GM12878 (cell line): Measurements from ENCODE around the gene CLNK. TPM values are rescaled to one million over a fixed set of nuclear protein-coding genes. Genes with fewer than 3 reads are reported as not detected.

Source experiments
- CEBPB ChIP-seq, 2 experiments: fragments of 150-350 bp in 1 of 2; IDR thresholded peaks; 2 replicates each; pipeline ENCODE4 v1.6.1; 2012 to 2014; ENCODE audit warnings: low read depth in 2 of 2, low read length in 2 of 2, borderline replicate concordance in 1 of 2, inconsistent platforms in 1 of 2
- CREM ChIP-seq: IDR thresholded peaks from 2 replicates; pipeline ENCODE4 v1.6.1; 2014; ENCODE audit warnings: antibody characterized with exemption, low read depth
- EED ChIP-seq: sonication (generic); IDR thresholded peaks from 2 replicates; pipeline ENCODE4 v1.6.1; 2016; ENCODE audit warnings: antibody characterized with exemption, low read depth
- FOXM1 ChIP-seq: IDR thresholded peaks from 2 replicates; pipeline ENCODE4 v1.6.1; 2012; ENCODE audit warnings: low read depth, mild to moderate bottlenecking, inconsistent platforms, low read length, moderate library complexity
- IKZF2 ChIP-seq, 2 experiments: fragments of 450-650 bp; IDR thresholded peaks; 2 replicates each; pipeline ENCODE4 v1.6.1; 2017; ENCODE audit warnings: mild to moderate bottlenecking in 2 of 2, moderate library complexity in 2 of 2
- MTA2 ChIP-seq: fragments of 450-650 bp; IDR thresholded peaks from 2 replicates; pipeline ENCODE4 v1.6.1; 2016; ENCODE audit warnings: low read depth, mild to moderate bottlenecking, moderate library complexity
- NBN ChIP-seq: fragments of 450-650 bp; IDR thresholded peaks from 2 replicates; pipeline ENCODE4 v1.6.1; 2016
- NFXL1 ChIP-seq: fragments of 450-650 bp; IDR thresholded peaks from 2 replicates; pipeline ENCODE4 v1.6.1; 2017; ENCODE audit warnings: antibody characterized with exemption, mild to moderate bottlenecking, borderline replicate concordance
- NRF1 ChIP-seq: conservative IDR thresholded peaks from 2 replicates; pipeline ENCODE4 v1.6.1; 2011; ENCODE audit warnings: mild to moderate bottlenecking, low read depth, low read length, improper control_type of control experiment
- PML ChIP-seq: IDR thresholded peaks from 2 replicates; pipeline ENCODE4 v1.6.1; 2012; ENCODE audit warnings: low read length, inconsistent platforms
- RAD21 ChIP-seq: IDR thresholded peaks from 2 replicates; pipeline ENCODE4 v1.6.1; 2011; ENCODE audit warnings: mild to moderate bottlenecking, low read depth, low read length, moderate library complexity; ENCODE audit not compliant: insufficient read depth
- RELA ChIP-seq: fragments of 450-650 bp; IDR thresholded peaks from 2 replicates; pipeline ENCODE4 v1.8.0; 2014; ENCODE audit warnings: borderline replicate concordance; ENCODE audit not compliant: partially characterized antibody
- SMAD5 ChIP-seq: IDR thresholded peaks from 2 replicates; pipeline ENCODE4 v1.6.1; 2016; ENCODE audit warnings: antibody characterized with exemption, low read depth
- SMARCA5 ChIP-seq: fragments of 450-650 bp; IDR thresholded peaks from 2 replicates; pipeline ENCODE4 v1.6.1; 2017; ENCODE audit warnings: mild to moderate bottlenecking
- SP1 ChIP-seq: IDR thresholded peaks from one replicate; pipeline ENCODE4 v1.6.1; 2011; ENCODE audit warnings: low read depth, low read length
- TAF1 ChIP-seq: IDR thresholded peaks from 2 replicates; pipeline ENCODE4 v1.6.1; 2011; ENCODE audit warnings: mild to moderate bottlenecking, low read depth, low read length, borderline replicate concordance
- TBL1XR1 ChIP-seq: IDR thresholded peaks from 2 replicates; pipeline ENCODE4 v1.6.1; 2012; ENCODE audit warnings: low read depth, low read length, improper control_type of control experiment
- TCF3 ChIP-seq: IDR thresholded peaks from 2 replicates; pipeline ENCODE4 v1.6.1; 2012; ENCODE audit warnings: low read depth, mild to moderate bottlenecking, low read length, borderline replicate concordance; ENCODE audit not compliant: insufficient read depth
- ZBED1 ChIP-seq: IDR thresholded peaks from 2 replicates; pipeline ENCODE4 v1.6.1; 2016; ENCODE audit warnings: borderline replicate concordance
- ZNF384 ChIP-seq: IDR thresholded peaks from 2 replicates; pipeline ENCODE4 v1.6.1; 2012; ENCODE audit warnings: low read depth, mild to moderate bottlenecking, low read length, improper control_type of control experiment, borderline replicate concordance
- polyA plus RNA-seq, 11 experiments: library from polyadenylated mRNA; depleted of rRNA in 4 of 11; unstranded in 6 of 11; stranded (reverse) in 5 of 11; fragments of >200 nt; fragmentation: Nextera tagmentation in 4 of 11; fragmentation: Illumina TruSeq in 1 of 11; extraction: Ambion mirVana in 4 of 11; extraction: Trizol in 1 of 11; gene quantifications; 1 replicate in 1 of 11; 2 replicates in 10 of 11; pipeline versions ENCODE4 v1.2.1 to v1.2.3, GENCODE V29; 2011 to 2016; ENCODE audit warnings: inconsistent platforms in 2 of 11, missing spikeins in 2 of 11, low read depth in 1 of 11
- total RNA-seq, 4 experiments: library from RNA; depleted of rRNA in 3 of 4; stranded (reverse); fragments of >200 nt in 3 of 4; fragmentation: Illumina TruSeq in 1 of 4; extraction: Trizol in 1 of 4; gene quantifications; 2 replicates each; pipeline versions ENCODE4 v1.2.1 to v1.2.3, GENCODE V29; 2013 to 2021
- TF ChIP-seq, protein P1 (sequence below): fragments of 450-650 bp; IDR thresholded peaks from 2 replicates; pipeline ENCODE4 v1.6.1; 2016; ENCODE audit warnings: mild to moderate bottlenecking
- TF ChIP-seq, protein P2 (sequence below): IDR thresholded peaks from 2 replicates; pipeline ENCODE4 v1.6.1; 2011; ENCODE audit warnings: borderline replicate concordance, low read depth, mild to moderate bottlenecking, moderate library complexity, low read length; ENCODE audit not compliant: insufficient read depth, poor library complexity, severe bottlenecking
- TF ChIP-seq, protein P3 (sequence below): fragments of 450-650 bp; IDR thresholded peaks from 2 replicates; pipeline ENCODE4 v1.6.1; 2017; ENCODE audit warnings: low read depth, mild to moderate bottlenecking, moderate library complexity
- TF ChIP-seq, protein P4 (sequence below): fragments of 450-650 bp; IDR thresholded peaks from 2 replicates; pipeline ENCODE4 v1.6.1; 2016; ENCODE audit warnings: mild to moderate bottlenecking
- TF ChIP-seq, protein P5 (sequence below): IDR thresholded peaks from 2 replicates; pipeline ENCODE4 v1.6.1; 2011; ENCODE audit warnings: low read depth, mild to moderate bottlenecking, low read length, moderate library complexity, borderline replicate concordance; ENCODE audit errors: extremely low read depth

CLNK gene
- total and polyA plus RNA-seq, 10 of the 15 experiments (the other 5 are each of a cell fraction or from before 2014, with no cell fraction given), result 2.1 to 14.3 (median 2.7) TPM

DNA sequence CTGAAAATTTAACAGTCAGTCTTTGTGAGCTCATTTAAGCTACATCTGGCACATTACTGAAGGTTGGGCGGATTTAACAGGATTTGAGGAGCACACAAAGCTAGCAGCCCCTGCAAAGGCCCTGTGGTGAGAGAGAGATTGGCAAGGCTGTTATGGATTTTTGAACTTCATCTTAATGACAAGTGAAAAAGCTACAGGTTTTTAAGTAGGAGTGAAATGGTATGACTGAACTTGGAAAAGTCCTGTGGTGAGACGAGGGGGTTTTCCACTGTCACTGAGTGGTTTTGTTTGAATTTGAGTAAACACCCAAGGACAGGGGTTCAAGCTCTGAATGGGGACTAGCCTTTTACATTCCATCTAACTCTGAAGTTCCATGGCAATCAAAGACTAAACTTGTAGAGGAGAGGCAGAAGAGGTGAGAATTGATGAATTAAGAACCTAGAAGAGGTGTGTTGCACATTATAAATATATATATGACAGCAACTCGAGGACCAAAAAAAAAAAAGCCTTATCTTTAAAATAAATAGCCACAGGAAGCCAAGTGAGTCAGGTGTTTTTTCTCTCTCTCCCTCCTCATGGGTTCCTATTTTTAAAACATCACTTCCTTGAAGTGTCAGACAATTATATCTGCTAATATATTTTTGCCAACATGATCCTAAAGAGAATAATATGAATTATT lies 47.8 kb upstream of the CLNK start (continued):
- 0 out of 2 replicates have a peak, but pooled peaks have one; percentile 21 for TF ChIP-seq TCF3
- TF ChIP-seq SMAD5, result no peak
- TF ChIP-seq, protein P1, sequence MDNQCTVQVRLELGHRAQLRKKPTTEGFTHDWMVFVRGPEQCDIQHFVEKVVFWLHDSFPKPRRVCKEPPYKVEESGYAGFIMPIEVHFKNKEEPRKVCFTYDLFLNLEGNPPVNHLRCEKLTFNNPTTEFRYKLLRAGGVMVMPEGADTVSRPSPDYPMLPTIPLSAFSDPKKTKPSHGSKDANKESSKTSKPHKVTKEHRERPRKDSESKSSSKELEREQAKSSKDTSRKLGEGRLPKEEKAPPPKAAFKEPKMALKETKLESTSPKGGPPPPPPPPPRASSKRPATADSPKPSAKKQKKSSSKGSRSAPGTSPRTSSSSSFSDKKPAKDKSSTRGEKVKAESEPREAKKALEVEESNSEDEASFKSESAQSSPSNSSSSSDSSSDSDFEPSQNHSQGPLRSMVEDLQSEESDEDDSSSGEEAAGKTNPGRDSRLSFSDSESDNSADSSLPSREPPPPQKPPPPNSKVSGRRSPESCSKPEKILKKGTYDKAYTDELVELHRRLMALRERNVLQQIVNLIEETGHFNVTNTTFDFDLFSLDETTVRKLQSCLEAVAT, result 0 out of 2 replicates have a peak, but pooled peaks have one; percentile 13
- peak; percentile 97 for TF ChIP-seq RELA
- TF ChIP-seq FOXM1, result peak; percentile 86
- TF ChIP-seq NFXL1, result no peak
- peak; percentile 42 for TF ChIP-seq NBN
- TF ChIP-seq PML, result 0 out of 2 replicates have a peak, but pooled peaks have one; percentile 44
- TF ChIP-seq EED, result peak; percentile 92
- no peak; the same call in 1 of the 2 replicates for TF ChIP-seq ZNF384
- peak; percentile 55; the same call in 1 of the 2 replicates for TF ChIP-seq ZBED1
- TF ChIP-seq, protein P2, sequence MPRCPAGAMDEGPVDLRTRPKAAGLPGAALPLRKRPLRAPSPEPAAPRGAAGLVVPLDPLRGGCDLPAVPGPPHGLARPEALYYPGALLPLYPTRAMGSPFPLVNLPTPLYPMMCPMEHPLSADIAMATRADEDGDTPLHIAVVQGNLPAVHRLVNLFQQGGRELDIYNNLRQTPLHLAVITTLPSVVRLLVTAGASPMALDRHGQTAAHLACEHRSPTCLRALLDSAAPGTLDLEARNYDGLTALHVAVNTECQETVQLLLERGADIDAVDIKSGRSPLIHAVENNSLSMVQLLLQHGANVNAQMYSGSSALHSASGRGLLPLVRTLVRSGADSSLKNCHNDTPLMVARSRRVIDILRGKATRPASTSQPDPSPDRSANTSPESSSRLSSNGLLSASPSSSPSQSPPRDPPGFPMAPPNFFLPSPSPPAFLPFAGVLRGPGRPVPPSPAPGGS, result peak; percentile 53
- TF ChIP-seq NRF1, result no peak
- TF ChIP-seq TAF1, result 0 out of 2 replicates have a peak, but pooled peaks have one; percentile 39
- TF ChIP-seq IKZF2 (IDR thresholded peaks at IDR 0.05), result peak; percentile 78 to 87
- TF ChIP-seq, protein P3, sequence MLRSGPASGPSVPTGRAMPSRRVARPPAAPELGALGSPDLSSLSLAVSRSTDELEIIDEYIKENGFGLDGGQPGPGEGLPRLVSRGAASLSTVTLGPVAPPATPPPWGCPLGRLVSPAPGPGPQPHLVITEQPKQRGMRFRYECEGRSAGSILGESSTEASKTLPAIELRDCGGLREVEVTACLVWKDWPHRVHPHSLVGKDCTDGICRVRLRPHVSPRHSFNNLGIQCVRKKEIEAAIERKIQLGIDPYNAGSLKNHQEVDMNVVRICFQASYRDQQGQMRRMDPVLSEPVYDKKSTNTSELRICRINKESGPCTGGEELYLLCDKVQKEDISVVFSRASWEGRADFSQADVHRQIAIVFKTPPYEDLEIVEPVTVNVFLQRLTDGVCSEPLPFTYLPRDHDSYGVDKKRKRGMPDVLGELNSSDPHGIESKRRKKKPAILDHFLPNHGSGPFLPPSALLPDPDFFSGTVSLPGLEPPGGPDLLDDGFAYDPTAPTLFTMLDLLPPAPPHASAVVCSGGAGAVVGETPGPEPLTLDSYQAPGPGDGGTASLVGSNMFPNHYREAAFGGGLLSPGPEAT, result peak; percentile 87
- TF ChIP-seq TBL1XR1, result 0 out of 2 replicates have a peak, but pooled peaks have one; percentile 22
- TF ChIP-seq, protein P4, sequence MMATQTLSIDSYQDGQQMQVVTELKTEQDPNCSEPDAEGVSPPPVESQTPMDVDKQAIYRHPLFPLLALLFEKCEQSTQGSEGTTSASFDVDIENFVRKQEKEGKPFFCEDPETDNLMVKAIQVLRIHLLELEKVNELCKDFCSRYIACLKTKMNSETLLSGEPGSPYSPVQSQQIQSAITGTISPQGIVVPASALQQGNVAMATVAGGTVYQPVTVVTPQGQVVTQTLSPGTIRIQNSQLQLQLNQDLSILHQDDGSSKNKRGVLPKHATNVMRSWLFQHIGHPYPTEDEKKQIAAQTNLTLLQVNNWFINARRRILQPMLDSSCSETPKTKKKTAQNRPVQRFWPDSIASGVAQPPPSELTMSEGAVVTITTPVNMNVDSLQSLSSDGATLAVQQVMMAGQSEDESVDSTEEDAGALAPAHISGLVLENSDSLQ, result peak; percentile 51; the same call in 1 of the 2 replicates
- TF ChIP-seq MTA2, result peak; percentile 40; the same call in 1 of the 2 replicates
- TF ChIP-seq, protein P5, sequence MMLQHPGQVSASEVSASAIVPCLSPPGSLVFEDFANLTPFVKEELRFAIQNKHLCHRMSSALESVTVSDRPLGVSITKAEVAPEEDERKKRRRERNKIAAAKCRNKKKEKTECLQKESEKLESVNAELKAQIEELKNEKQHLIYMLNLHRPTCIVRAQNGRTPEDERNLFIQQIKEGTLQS, result no peak
- TF ChIP-seq CEBPB (IDR thresholded peaks at IDR 0.05; ENCODE audit: borderline replicate concordance in 1 of 2, low read depth in 2 of 2, low read length in 2 of 2), result peak in 1 of 2 experiments; percentile 68; a peak in 1 of 4 replicates
- TF ChIP-seq SP1, result peak; percentile 12
- TF ChIP-seq SMARCA5, result peak; percentile 89
- TF ChIP-seq RAD21, result 0 out of 2 replicates have a peak, but pooled peaks have one; percentile 29
- peak; percentile 70; the same call in 1 of the 2 replicates for TF ChIP-seq CREM
